HepG2 (cell line): ENCODE measurements around the gene FBP1. TPM values are rescaled to one million over a fixed set of nuclear protein-coding genes. Genes with fewer than 3 reads are reported as not detected.

Source experiments
- ATAC-seq: fragments of 200-7000 bp; cut with Tn5 transposase; 3 replicates; pipeline ENCODE4 v1.9.1; 2020; ENCODE audit warnings: mild to moderate bottlenecking, moderate library complexity
- BruUV-seq: library from RNA; stranded (reverse); fragments of 400-500 nt; replicated peaks from 2 replicates; lab custom pipeline; 2021; lab: Mats Ljungman, UMichigan
- CTCF ChIA-PET: fragments of 300-600 bp; formaldehyde crosslinking; extraction: SDS; loops from one replicate; lab custom pipeline; 2021; ENCODE audit warnings: low total read pairs, inconsistent platforms, low intra/inter-chr PET ratio; lab: Yijun Ruan, JAX
- POLR2A ChIA-PET: fragments of 350-600 bp; sonication (Branson Sonifier 250); formaldehyde crosslinking; loops from one replicate; lab custom pipeline; 2020; ENCODE audit warnings: antibody characterized with exemption, inconsistent platforms; lab: Yijun Ruan, JAX
- DNase-seq: peaks from one replicate; pipeline ENCODE4 v3.0.0-alpha.2; 2015; ENCODE audit warnings: low spot score
- FAIRE-seq: peaks from 3 replicates; lab custom pipeline; 2011; peaks lifted over from hg19 to GRCh38; lab: Jason Lieb, UNC
- H2AFZ ChIP-seq: one replicate; pipeline ENCODE4 v1.6.1; 2011; ENCODE audit warnings: low read length, inconsistent platforms
- H3K27ac ChIP-seq: fragments of 300-600 bp; 3 replicates; pipeline ENCODE4 v1.8.0; 2011; ENCODE audit warnings: mixed run types, mild to moderate bottlenecking, mixed read lengths, low read length, inconsistent platforms; ENCODE audit not compliant: insufficient read depth; ENCODE audit errors: extremely low read length
- H3K27me3 ChIP-seq, 2 experiments: fragments of 200-600 bp in 1 of 2; 2 replicates in 1 of 2; 3 replicates in 1 of 2; pipeline versions ENCODE4 v1.6.0 to v1.8.0; 2011; ENCODE audit warnings: low read length in 2 of 2, mild to moderate bottlenecking in 2 of 2, moderate library complexity in 2 of 2, inconsistent platforms in 1 of 2; ENCODE audit not compliant: insufficient read depth in 2 of 2, control insufficient read depth in 1 of 2
- H3K36me3 ChIP-seq, 2 experiments: fragments of 200-600 bp in 1 of 2; replicated peaks in 1 of 2; 2 replicates in 1 of 2; 3 replicates in 1 of 2; pipeline versions ENCODE4 v1.5.1 to v1.8.0; 2011; ENCODE audit warnings: low read length in 2 of 2, inconsistent platforms in 1 of 2; ENCODE audit not compliant: insufficient read depth in 2 of 2, control insufficient read depth in 1 of 2
- H3K4me1 ChIP-seq: 2 replicates; pipeline ENCODE4 v1.5.1; 2012; ENCODE audit warnings: low read length, inconsistent platforms; ENCODE audit not compliant: insufficient read depth
- H3K4me2 ChIP-seq: 2 replicates; pipeline ENCODE4 v1.6.0; 2011; ENCODE audit warnings: low read depth, low read length, inconsistent platforms
- H3K4me3 ChIP-seq, 3 experiments: fragments of 200-600 bp in 1 of 3; sonication (generic), shearing (Covaris generic) in 1 of 3; replicated peaks in 1 of 3; 2 replicates each; pipeline ENCODE4 v1.5.1; 2011 to 2016; ENCODE audit warnings: low read length in 3 of 3, inconsistent platforms in 2 of 3, low read depth in 2 of 3, mild to moderate bottlenecking in 2 of 3, control low read depth in 1 of 3, mixed read lengths in 1 of 3; ENCODE audit not compliant: insufficient read depth in 1 of 3
- H3K79me2 ChIP-seq: one replicate; pipeline ENCODE4 v1.6.1; 2011; ENCODE audit warnings: low read length, inconsistent platforms; ENCODE audit not compliant: insufficient read depth
- H3K9ac ChIP-seq: 2 replicates; pipeline ENCODE4 v1.6.0; 2011; ENCODE audit warnings: mild to moderate bottlenecking, low read depth, low read length, inconsistent platforms; ENCODE audit not compliant: insufficient read depth
- H3K9me3 ChIP-seq: 2 replicates; pipeline ENCODE4 v1.5.1; 2012; ENCODE audit warnings: mild to moderate bottlenecking, low read length
- H4K20me1 ChIP-seq: 2 replicates; pipeline ENCODE4 v1.6.0; 2011; ENCODE audit warnings: inconsistent platforms, mild to moderate bottlenecking, low read length, moderate library complexity; ENCODE audit not compliant: insufficient read depth
- HDAC1 ChIP-seq: sonication (generic); formaldehyde crosslinking; IDR thresholded peaks from 2 replicates; pipeline ENCODE4 v1.5.1; 2020; ENCODE audit warnings: mild to moderate bottlenecking, missing genetic modification reagents
- KDM2A ChIP-seq: sonication (generic); formaldehyde crosslinking; IDR thresholded peaks from 2 replicates; pipeline ENCODE4 v1.4.0; 2020; ENCODE audit warnings: low read depth, missing genetic modification reagents, borderline replicate concordance
- KIAA2018 ChIP-seq: sonication (generic); formaldehyde crosslinking; IDR thresholded peaks from 2 replicates; pipeline ENCODE4 v1.5.0; 2020; ENCODE audit warnings: mild to moderate bottlenecking, missing genetic modification reagents, borderline replicate concordance
- MBNL3 ChIP-seq: fragments of 250-450 bp; sonication (Bioruptor Pico); conservative IDR thresholded peaks from 2 replicates; pipeline ENCODE4 v1.8.0; 2022; ENCODE audit warnings: mild to moderate bottlenecking, inconsistent platforms
- TOE1 ChIP-seq: sonication (generic); formaldehyde crosslinking; IDR thresholded peaks from 2 replicates; pipeline ENCODE4 v1.4.0; 2020; ENCODE audit warnings: mild to moderate bottlenecking, missing genetic modification reagents
- TRAFD1 ChIP-seq: sonication (generic); formaldehyde crosslinking; IDR thresholded peaks from 2 replicates; pipeline ENCODE4 v1.5.1; 2020; ENCODE audit warnings: missing genetic modification reagents, mild to moderate bottlenecking, borderline replicate concordance
- ZNF333 ChIP-seq: sonication (generic); formaldehyde crosslinking; IDR thresholded peaks from 2 replicates; pipeline ENCODE4 v1.4.0; 2020; ENCODE audit warnings: mild to moderate bottlenecking, missing genetic modification reagents, borderline replicate concordance
- ZNF737 ChIP-seq: sonication (generic); formaldehyde crosslinking; IDR thresholded peaks from 2 replicates; pipeline ENCODE4 v1.5.0; 2020; ENCODE audit warnings: missing genetic modification reagents, mild to moderate bottlenecking, borderline replicate concordance
- WGBS: methylation state at CpG from one replicate; pipeline ENCODE4 v1.1.6; 2017; ENCODE audit warnings: low lambda C conversion rate; 5-methylcytosine and 5-hydroxymethylcytosine counted together
- in situ Hi-C: cut with HindIII; loops from 2 replicates; pipeline ENCODE4 v1.10.0; 2017; ENCODE audit warnings: low pct_unique_long_range_greater_than_20kb; ENCODE audit not compliant: extremely low pct_ligation_motif_present
- intact Hi-C: fragments of 100-400 bp; cut with micrococcal nuclease; formaldehyde crosslinking; loops from one replicate; pipeline ENCODE4 v1.10.0; 2022; ENCODE audit not compliant: unreplicated experiment
- polyA plus RNA-seq, 8 experiments: library from polyadenylated mRNA; depleted of rRNA in 3 of 8; stranded (reverse) in 7 of 8; unstranded in 1 of 8; fragments of >200 nt; fragmentation: Illumina TruSeq in 4 of 8; extraction: Trizol in 4 of 8; gene quantifications; 2 replicates each; pipeline versions ENCODE4 v1.2.1 to v1.2.3, GENCODE V29; 2011 to 2016; ENCODE audit warnings: low read depth in 4 of 8, missing spikeins in 1 of 8, mixed read lengths in 1 of 8; ENCODE audit not compliant: insufficient read depth in 1 of 8
- total RNA-seq, 5 experiments: library from RNA; depleted of rRNA; stranded (reverse); fragments of >200 nt; fragmentation: Illumina TruSeq; extraction: Trizol; gene quantifications; 2 replicates each; pipeline ENCODE4 v1.2.3, GENCODE V29; 2016; ENCODE audit warnings: low read depth in 1 of 5
- TF ChIP-seq, protein P1 (sequence below): sonication (generic); formaldehyde crosslinking; IDR thresholded peaks from 2 replicates; pipeline ENCODE4 v1.9.0; 2021; ENCODE audit warnings: missing genetic modification reagents, borderline replicate concordance
- TF ChIP-seq, protein P2 (sequence below): sonication (generic); formaldehyde crosslinking; IDR thresholded peaks from 2 replicates; pipeline ENCODE4 v1.8.0; 2022; ENCODE audit warnings: mild to moderate bottlenecking, missing genetic modification reagents, borderline replicate concordance

Gene FBP1
- total and polyA plus RNA-seq, 2 of the 13 experiments (the other 11 are each of a cell fraction or from before 2014, with no cell fraction given): 0.29 to 0.53 TPM

- DNase-seq (no peak), FAIRE-seq (no peak), ATAC-seq (no peak)
- BruUV-seq: no TSS peak
- no peak overlapping the region for H3K4me3 ChIP-seq
- H3K27me3 ChIP-seq: peaks cover 4 to 13% of the 10 kb centered on the region in 2 experiments; a peak in 3 of 5 replicates
- ChIA-PET CTCF (no interaction called here), POLR2A (no interaction called here)
- H3K9me3 ChIP-seq: no peaks in the 10 kb centered on the region
- no peak overlapping the region for H3K4me2 ChIP-seq
- intact Hi-C loops (no loop called here), in situ Hi-C loops (no loop called here)
- no peak overlapping the region for H3K9ac ChIP-seq
- no peaks in the 10 kb centered on the region for H3K36me3 ChIP-seq
- H4K20me1 ChIP-seq: no peaks in the 10 kb centered on the region
- TF ChIP-seq MBNL3 (CRISPR knock-in tag): no peak
- no peak for TF ChIP-seq ZNF333 (CRISPR knock-in tag)
- TF ChIP-seq KDM2A (CRISPR knock-in tag): no peak
- no peak for TF ChIP-seq ZNF737 (CRISPR knock-in tag)
- TF ChIP-seq, protein P1, sequence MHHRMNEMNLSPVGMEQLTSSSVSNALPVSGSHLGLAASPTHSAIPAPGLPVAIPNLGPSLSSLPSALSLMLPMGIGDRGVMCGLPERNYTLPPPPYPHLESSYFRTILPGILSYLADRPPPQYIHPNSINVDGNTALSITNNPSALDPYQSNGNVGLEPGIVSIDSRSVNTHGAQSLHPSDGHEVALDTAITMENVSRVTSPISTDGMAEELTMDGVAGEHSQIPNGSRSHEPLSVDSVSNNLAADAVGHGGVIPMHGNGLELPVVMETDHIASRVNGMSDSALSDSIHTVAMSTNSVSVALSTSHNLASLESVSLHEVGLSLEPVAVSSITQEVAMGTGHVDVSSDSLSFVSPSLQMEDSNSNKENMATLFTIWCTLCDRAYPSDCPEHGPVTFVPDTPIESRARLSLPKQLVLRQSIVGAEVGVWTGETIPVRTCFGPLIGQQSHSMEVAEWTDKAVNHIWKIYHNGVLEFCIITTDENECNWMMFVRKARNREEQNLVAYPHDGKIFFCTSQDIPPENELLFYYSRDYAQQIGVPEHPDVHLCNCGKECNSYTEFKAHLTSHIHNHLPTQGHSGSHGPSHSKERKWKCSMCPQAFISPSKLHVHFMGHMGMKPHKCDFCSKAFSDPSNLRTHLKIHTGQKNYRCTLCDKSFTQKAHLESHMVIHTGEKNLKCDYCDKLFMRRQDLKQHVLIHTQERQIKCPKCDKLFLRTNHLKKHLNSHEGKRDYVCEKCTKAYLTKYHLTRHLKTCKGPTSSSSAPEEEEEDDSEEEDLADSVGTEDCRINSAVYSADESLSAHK (CRISPR knock-in tag): no peak
- no peak for TF ChIP-seq HDAC1 (CRISPR knock-in tag)
- no peak for TF ChIP-seq TRAFD1 (CRISPR knock-in tag)
- TF ChIP-seq TOE1: no peak
- TF ChIP-seq, protein P2, sequence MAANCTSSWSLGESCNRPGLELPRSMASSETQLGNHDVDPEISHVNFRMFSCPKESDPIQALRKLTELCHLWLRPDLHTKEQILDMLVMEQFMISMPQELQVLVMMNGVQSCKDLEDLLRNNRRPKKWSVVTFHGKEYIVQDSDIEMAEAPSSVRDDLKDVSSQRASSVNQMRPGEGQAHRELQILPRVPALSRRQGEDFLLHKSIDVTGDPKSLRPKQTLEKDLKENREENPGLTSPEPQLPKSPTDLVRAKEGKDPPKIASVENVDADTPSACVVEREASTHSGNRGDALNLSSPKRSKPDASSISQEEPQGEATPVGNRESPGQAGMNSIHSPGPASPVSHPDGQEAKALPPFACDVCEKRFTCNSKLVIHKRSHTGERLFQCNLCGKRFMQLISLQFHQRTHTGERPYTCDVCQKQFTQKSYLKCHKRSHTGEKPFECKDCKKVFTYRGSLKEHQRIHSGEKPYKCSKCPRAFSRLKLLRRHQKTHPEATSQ (CRISPR knock-in tag): no peak
- TF ChIP-seq KIAA2018 (CRISPR knock-in tag): no peak
- no peak overlapping the region for H2AFZ ChIP-seq
- no peaks in the 10 kb centered on the region for H3K79me2 ChIP-seq
- WGBS: 33% methylated on average over 3 of the region's 5 CpGs
- peaks cover 15% of the 10 kb centered on the region; the same call in 1 of the 2 replicates for H3K4me1 ChIP-seq
- H3K27ac ChIP-seq: no peak overlapping the region
Observed at GRCh38 chr9:94642501-94642900, 3.2 kb upstream of the FBP1 start.
